Activated CD8-positive, alpha-beta memory T cell treated with anti-CD3 and anti-CD28 coated beads, Interleukin-2, amount 50 U/mL, for 1 hour (primary cell): ENCODE measurements around the gene CHTOP.

Experiments used
- DNase-seq: peaks from one replicate; pipeline ENCODE4 v3.0.0-alpha.2; 2020; ENCODE audit errors: extremely low read depth

The CHTOP gene

GRCh38 chr1:153612755-153613331 is 21.0 kb upstream of the CHTOP start, which contains the start of gene S100A16:
Gene S100A16, minus strand, starts transcription at chr1:153613137. Its CDS starts 4,986 bp downstream, at chr1:153608151.
- no peak for DNase-seq

DNA sequence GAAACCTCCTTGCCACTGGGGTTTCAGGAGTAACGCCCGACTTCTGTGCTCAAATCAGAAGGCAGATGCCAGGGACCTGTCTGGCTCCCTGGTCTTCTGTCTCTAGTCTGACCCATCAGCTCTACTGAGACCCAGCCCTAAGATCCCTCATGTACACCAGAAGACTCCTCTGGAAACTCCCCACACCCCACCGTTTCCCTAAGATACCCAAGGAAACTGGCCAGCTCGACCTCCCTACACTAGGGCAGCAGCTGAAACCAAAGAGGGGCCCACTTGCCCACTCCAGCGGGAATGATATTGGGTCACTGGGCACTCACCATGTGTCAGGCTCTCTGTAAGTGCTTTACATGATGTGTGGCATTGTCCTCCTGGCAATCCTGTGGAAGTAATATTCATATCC is 20.5 kb upstream of the CHTOP start:
- DNase-seq: no peak

DNA sequence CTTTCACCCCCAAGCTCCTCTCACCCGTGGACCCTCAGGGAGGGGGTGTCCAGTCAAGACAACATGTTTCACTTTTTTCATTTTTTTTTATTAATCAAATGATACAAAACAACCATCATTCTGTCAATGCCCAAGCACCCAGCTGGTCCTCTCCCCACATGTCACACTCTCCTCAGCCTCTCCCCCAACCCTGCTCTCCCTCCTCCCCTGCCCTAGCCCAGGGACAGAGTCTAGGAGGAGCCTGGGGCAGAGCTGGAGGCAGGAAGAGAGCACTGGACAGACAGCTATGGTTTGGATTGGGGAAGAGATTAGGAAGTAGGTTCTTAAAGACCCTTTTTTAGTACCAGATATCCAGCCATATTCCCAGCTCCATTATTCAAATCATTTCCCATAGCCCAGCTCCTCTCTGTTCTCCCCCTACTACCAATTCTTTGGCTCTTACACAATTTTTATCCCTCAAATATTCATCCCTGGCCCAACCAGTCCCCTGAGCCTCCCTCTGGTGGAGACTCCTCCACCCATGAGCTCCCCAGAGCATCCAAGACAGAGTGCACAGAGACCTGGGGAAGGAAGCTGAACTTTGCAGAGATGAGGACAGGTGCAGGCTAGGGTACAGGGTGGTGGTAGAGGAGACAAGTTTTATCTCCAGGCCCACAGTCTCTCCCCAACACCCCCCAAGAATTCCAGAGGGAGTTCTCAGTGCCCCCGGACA is 19.5 kb upstream of the CHTOP start:
- no peak for DNase-seq

DNA sequence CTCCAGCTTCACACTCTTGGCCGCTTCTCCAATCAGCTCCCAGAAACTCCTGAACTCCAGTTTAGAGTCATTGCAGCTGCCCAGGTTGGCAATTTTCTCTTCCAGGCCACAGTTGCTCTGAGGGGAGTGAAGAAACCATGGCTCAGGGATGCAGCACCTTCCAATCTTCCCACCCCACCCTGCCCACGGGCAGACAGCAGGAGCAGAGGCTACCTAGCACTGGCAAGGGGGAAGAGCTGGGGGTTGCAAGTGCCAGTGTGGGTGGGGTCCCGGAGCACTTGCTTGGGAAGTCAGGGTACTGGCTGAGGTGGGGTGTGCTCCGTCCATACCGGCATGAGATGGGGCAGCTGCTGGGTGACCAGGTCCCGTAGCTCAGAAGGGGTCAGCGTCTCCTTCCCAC is 19.0 kb upstream of the CHTOP start:
- no peak for DNase-seq

- no peak for DNase-seq
Measured at GRCh38 chr1:153615406-153615805, 18.5 kb upstream of the CHTOP start.

DNA sequence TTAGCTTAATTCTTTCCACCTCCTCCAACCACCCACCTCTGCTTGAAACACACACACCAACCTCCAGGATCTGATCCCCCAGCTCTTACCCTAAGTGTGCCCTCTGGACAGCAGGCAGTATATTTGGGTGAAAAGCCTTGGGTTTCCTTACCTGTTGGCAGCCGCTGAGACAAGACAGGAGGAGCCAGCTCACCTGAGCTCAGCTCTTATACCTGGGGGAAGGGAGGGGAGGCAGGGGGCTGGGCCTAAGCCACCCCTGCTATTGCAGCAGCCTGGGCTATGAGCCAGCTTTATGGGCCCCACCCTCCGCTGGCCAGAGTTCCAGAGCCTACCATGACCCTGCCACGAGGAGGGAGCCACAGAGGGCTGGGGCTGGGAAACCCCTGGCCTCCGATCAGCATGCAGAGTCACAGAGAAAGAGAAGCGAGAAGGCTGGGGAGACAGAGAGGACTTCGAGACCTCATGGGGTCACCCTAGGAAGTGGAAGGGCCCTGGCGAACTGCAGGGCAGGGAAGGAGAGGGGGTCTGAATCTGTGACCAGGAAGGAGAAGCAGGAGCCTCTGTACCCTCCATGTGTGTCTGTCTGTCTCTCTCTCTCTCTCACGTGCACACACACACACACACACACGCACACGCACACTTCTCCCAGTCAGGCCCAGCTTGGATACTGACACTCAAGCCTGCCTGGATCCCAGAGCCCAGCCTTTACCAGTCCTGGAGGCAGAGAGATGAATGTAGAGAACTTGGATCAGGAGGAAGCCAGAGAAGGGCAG is 17.5 kb upstream of the CHTOP start, which contains the start of gene S100A14:
Gene S100A14 (minus strand): TSS at position 182 of the 773 bp plus-strand sequence. CDS start 467 bp downstream, outside the sequence.
- DNase-seq: no peak

DNA sequence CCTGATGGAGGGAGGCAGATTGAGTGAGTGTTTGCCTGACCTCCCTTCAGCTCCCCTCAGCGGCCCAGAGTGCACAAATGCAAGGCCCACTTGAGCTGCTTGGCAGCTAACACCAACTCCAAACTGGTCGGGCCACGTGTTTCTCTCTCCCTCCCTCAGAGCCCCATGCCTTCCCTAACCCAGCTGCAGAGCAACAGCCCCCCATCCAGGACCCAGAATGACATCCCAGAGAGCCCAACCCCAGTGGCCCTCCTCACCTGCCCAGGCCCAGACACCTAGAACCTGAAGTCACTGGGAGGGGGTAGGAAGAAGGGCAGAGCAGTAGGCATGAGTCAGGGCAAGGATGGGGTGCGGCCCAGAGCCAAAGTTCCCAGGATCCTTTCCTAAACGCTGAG is 17.0 kb upstream of the CHTOP start:
- no peak for DNase-seq

DNA sequence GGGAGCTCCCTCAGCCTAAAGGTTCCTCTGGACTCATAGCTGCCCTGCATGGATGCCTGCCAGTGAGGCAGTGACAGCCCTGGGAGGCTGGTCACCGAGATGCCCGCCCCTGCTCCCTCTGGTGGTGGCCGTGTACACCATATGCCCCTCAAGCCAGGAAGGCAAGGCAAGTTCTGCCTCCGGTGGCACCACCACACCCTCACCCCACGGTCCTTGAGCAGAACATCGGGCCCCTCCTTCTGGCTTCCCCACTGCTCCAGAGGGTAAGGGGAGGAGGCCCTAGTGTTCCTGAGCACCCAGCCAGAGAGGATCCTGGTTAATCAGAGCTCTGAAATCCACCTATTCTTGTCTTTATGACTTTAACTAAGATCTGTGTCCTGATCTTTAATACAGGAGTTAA is 16.2 kb upstream of the CHTOP start:
- DNase-seq: no peak

- no peak for DNase-seq
Measured at GRCh38 chr1:153619171-153619570, 14.7 kb upstream of the CHTOP start.

- no peak for DNase-seq
Measured at GRCh38 chr1:153623101-153623500, 10.8 kb upstream of the CHTOP start.

DNA sequence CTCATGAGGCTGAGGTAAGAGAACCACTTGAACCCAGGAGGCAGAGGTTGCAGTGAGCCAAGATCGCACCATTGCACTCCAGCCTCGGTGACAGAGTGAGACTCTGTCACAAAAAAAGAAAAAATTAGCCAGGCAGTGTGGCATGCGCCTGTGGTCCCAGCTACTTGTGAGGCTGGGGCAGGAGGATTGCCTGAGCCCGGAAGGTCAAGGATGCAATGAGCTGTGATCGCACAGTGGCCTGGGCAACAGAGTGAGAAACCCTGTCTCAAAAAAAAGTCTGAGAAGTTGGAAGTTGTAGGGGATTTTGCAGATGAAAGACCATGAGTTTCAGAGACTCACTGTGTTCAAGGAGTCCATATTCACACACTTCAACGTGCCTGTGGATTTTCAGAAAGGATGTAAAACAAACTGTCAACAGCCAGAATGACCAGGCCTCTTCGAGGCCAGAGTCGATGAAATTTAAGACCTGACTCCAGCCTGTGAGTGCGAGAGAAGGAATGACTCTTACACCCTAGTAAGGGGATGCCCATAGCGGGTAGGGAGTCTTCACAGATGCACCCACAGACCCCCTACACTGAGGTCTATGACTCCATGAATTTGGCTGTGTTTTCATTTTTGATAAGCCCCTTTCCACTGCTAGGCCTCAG is 8.8 kb upstream of the CHTOP start:
- DNase-seq: no peak

- no peak for DNase-seq
Measured at GRCh38 chr1:153626477-153626903, 7.4 kb upstream of the CHTOP start.

DNA sequence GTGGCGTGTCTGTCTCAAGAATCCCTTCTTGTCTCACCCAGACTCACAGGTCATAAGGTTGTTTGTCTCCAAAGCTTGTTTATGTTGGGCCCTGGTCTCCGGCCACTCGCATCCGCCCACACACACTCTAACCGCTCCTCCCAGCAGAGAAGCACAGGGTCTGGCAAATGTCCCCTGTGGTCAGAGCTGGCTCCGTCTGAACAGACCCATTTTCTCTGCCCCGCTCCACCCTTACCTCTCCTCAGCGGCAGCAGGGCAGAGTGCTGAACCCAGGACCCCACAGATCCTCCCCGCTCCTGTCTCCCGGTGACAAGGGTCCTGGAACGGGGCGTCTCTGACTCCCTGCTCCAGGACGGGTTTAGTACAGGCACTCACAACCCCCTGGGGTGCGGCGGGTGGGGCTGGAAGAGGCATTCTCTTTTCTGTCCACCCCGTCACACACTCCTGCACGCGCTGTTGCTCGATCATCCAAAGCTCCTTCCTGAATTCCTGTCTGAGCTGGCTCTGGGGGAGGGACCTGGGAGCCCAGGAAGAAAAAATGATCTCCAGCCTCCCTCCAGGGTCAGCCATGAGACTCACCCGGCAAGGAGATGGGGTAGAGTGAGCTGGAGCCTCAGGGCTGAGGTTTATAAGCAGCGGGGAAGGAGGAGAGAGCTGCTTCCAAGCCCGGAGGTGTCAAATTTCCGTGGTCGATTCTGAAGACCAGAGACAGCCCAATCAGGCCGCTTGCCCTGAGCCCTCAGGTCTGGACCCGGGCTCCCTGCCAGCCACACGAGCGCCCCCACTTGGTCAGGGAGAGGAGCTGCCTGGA is 6.8 kb upstream of the CHTOP start, which contains the start of gene S100A13:
Gene S100A13 (minus strand): TSS at position 602 of the 811 bp plus-strand sequence. CDS start 1,033 bp downstream, outside the sequence.
- no peak for DNase-seq

DNA sequence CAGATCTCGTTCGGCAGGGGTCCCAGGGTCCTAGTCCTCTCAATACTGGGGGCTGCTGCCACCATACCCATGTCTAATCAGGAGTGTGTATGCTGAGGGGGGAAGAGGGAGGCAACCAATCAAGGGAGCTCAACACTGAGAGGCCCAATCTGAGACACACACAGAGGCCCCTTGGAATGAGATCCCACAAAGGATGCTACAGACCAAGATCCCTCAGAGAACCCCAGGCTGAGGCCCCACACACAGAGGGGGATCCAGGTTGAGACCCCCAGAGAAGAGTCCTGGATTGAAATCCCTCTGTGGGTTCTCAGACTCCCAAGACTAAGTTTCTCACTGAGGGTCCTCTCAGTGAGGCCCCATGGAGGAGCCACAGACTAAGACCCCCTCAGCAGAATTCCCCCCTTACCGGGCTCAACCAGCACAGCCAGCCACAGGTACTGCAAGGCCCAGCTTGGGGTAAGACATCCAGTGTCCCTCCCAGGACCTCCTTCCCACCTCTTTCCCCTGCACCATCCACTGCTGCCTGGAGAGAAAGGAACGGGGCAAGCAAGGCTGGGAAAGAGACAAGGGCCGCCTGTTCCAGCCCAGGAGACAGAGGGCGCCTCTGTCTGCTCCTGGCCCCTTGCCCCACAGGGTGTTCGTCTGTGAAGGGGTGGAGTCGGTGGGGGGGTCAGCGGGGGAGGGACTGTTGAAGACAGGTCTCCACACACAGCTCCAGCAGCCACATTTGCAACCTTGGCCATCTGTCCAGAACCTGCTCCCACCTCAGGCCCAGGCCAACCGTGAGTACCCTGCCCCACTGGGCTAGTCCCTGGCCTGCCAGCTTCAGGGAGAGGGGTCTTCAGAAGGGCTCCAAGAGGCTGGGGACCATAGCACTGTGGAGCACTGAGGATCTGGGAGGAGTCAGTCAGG is 5.9 kb upstream of the CHTOP start, which contains the start of gene S100A1:
Gene S100A1 (plus strand): TSS at position 720 of the 912 bp plus-strand sequence. CDS start 2,088 bp downstream, outside the sequence.
- no peak for DNase-seq

- no peak for DNase-seq
Measured at GRCh38 chr1:153628638-153629342, 5.1 kb upstream of the CHTOP start.

DNA sequence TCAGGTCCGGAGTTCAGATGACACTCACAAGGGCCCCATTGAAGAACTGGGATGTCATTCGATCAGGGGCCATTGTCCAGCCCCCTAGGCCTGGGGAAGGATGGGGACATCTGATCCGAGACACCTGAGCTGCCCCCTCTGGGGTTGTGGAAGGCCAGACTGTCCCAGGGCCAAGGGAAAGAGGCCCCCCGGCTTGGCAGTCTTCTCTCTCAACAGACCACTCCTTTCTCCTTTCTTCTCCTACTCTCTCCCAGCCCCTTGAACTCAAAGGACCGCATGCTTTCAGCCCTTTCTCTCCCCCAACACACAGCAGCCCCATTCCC is 4.6 kb upstream of the CHTOP start:
- DNase-seq: no peak

DNA sequence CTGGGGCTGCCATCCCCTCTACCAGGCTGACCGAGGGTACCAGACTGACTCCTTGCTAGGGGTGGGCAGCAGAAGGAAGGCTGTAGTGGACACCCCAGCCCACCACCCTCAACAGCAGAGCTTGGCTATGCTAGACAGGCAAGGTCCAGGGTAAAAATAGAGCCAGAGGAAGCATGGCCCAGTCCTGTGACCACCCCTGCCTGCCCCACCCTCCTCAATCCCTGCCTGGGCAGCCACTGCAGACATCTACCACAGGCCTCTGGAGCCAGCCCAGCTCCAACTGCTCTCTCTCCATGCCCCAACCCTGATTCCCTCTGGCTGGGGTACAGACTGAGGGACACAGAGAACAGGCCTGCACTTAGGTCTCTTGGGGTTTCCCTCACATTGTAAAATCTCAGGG is 3.9 kb upstream of the CHTOP start:
- DNase-seq: no peak

DNA sequence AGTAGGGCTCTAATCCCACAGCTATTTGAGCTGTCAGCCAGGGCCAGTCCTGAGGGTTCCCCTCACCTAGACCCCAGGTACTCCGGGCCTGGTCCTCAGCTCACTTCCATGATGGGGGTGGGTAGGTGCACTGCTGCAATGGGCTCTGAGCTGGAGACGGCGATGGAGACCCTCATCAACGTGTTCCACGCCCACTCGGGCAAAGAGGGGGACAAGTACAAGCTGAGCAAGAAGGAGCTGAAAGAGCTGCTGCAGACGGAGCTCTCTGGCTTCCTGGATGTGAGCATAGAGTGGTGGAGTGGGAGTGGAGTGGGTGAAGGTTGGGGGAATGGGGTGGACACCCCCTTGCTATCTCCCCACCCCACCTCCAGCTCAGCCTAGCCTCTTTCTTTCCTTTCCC is 3.5 kb upstream of the CHTOP start:
- DNase-seq: no peak
